Measurements from ENCODE around the gene SPNS3.

The SPNS3 gene

GRCh38 chr17:4500191-4500571 is 66.4 kb downstream of the SPNS3 start:
- Histone ChIP-seq H3K27me3 (ENCODE audit: control insufficient read depth in 1 of 2, insufficient read depth in 2 of 2, low read length in 2 of 2) (peaks cover 0 to 6% of the 10 kb centered on the region in 2 donors), H3K4me3 (ENCODE audit: low read depth in 1 of 2, low read length in 2 of 2) (peak overlapping the region; percentile 77 to 78), H3K27ac (ENCODE audit: low read depth, low read length) (peak overlapping the region; percentile 30), H3K9me3 (ENCODE audit: control insufficient read depth in 1 of 2, low read length in 2 of 2) (no peaks in the 10 kb centered on the region), H3K4me1 (ENCODE audit: control insufficient read depth in 1 of 2, insufficient read depth in 2 of 2, low read length in 2 of 2) (peaks cover 40 to 59% of the 10 kb centered on the region in 2 donors), H3K36me3 (ENCODE audit: control insufficient read depth in 1 of 2, insufficient read depth in 2 of 2, low read length in 2 of 2) (no peaks in the 10 kb centered on the region), H3K9ac (ENCODE audit: low read depth in 1 of 2, low read length in 2 of 2) (peak overlapping the region; percentile 17 to 74)

- Histone ChIP-seq H3K27me3 (ENCODE audit: control insufficient read depth in 1 of 2, insufficient read depth in 2 of 2, low read length in 2 of 2) (peaks cover 0 to 6% of the 10 kb centered on the region in 2 donors), H3K9ac (ENCODE audit: low read depth in 1 of 2, low read length in 2 of 2) (no peak overlapping the region), H3K36me3 (ENCODE audit: control insufficient read depth in 1 of 2, insufficient read depth in 2 of 2, low read length in 2 of 2) (no peaks in the 10 kb centered on the region)
Measured at GRCh38 chr17:4501295-4501949, 67.7 kb downstream of the SPNS3 start.

GRCh38 chr17:4502466-4503154 is 68.9 kb downstream of the SPNS3 start:
- Histone ChIP-seq H3K27me3 (ENCODE audit: control insufficient read depth in 1 of 2, insufficient read depth in 2 of 2, low read length in 2 of 2) (peaks cover 0 to 6% of the 10 kb centered on the region in 2 donors), H3K4me1 (ENCODE audit: control insufficient read depth in 1 of 2, insufficient read depth in 2 of 2, low read length in 2 of 2) (peaks cover 49 to 71% of the 10 kb centered on the region in 2 donors), H3K36me3 (ENCODE audit: control insufficient read depth in 1 of 2, insufficient read depth in 2 of 2, low read length in 2 of 2) (no peaks in the 10 kb centered on the region), H3K9ac (ENCODE audit: low read depth in 1 of 2, low read length in 2 of 2) (no peak overlapping the region), H3K27ac (ENCODE audit: low read depth, low read length) (no peak overlapping the region), H3K4me3 (ENCODE audit: low read depth in 1 of 2, low read length in 2 of 2) (no peak overlapping the region), H3K9me3 (ENCODE audit: control insufficient read depth in 1 of 2, low read length in 2 of 2) (no peaks in the 10 kb centered on the region)

More at GRCh38 chr17:4501295-4501949, 67.7 kb downstream of the SPNS3 start:
- H3K4me1 ChIP-seq (ENCODE audit: control insufficient read depth in 1 of 2, insufficient read depth in 2 of 2, low read length in 2 of 2), result peaks cover 48 to 68% of the 10 kb centered on the region in 2 donors
- H3K27ac ChIP-seq (ENCODE audit: low read depth, low read length), result no peak overlapping the region
- H3K9me3 ChIP-seq (ENCODE audit: control insufficient read depth in 1 of 2, low read length in 2 of 2), result no peaks in the 10 kb centered on the region
- peak overlapping the region; percentile 77 to 78 for H3K4me3 ChIP-seq (ENCODE audit: low read depth in 1 of 2, low read length in 2 of 2)

DNA sequence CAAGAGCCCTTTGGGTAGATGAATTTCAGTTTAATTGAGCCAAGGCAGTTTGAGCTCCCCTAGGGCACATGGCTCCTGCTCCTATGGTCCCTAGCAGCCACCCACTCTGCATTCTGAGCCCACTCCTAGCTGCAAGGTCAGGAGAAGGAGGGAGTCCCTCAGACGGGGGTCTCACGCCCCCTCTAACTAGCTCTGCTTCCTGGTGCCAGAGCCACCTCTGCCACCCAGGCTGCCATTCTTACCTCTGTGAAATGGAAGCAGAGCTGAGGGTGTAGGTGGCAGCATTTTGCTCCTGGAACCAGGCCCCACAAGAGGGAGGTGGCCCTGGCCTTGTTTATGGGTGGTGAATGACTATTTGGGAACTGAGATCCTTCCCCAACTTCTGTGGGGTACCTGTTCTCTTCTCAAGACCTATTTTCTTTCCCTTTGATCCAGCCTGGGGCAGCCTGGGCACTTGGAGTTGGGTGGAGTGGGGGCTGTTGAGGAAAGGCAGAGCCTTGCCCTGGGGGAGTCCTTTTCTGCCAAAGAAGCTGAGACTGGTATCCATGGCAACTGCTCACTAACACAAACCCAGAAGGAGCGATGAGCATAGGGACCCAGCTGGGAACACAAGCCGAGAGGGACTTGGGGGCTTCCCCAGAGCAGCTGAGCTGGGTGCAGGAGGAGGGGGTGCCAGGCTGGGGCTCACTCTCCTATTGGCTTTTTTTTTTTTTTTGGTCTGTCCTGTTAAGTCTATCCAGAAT is 69.7 kb downstream of the SPNS3 start:
- peaks cover 41 to 68% of the 10 kb centered on the region in 2 donors for H3K4me1 ChIP-seq (ENCODE audit: control insufficient read depth in 1 of 2, insufficient read depth in 2 of 2, low read length in 2 of 2)
- H3K4me3 ChIP-seq (ENCODE audit: low read depth in 1 of 2, low read length in 2 of 2), result no peak overlapping the region
- no peaks in the 10 kb centered on the region for H3K9me3 ChIP-seq (ENCODE audit: control insufficient read depth in 1 of 2, low read length in 2 of 2)
- H3K9ac ChIP-seq (ENCODE audit: low read depth in 1 of 2, low read length in 2 of 2), result no peak overlapping the region
- no peak overlapping the region for H3K27ac ChIP-seq (ENCODE audit: low read depth, low read length)
- peaks cover 0 to 6% of the 10 kb centered on the region in 2 donors for H3K27me3 ChIP-seq (ENCODE audit: control insufficient read depth in 1 of 2, insufficient read depth in 2 of 2, low read length in 2 of 2)
- H3K36me3 ChIP-seq (ENCODE audit: control insufficient read depth in 1 of 2, insufficient read depth in 2 of 2, low read length in 2 of 2), result no peaks in the 10 kb centered on the region

DNA sequence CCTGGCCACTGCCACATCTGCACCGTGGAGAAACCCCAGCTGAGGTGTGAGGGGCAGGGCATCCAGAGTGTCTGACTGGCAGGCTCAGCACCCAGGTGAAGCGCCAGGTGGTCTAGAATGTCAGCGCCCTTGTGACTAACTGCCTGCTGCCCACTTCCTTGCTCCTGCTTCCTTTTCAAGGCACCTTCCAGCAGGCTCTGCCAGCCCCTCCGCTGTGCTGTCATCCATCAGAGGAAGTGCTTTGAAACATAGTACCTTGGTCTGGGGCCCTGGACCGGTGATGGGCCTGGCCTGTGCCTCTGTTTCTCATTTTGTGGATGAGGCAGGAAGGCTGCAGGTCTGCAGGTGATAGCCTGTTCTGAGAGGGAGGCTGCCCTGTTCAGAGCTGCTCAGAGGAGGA is 70.4 kb downstream of the SPNS3 start:
- peaks cover 0 to 6% of the 10 kb centered on the region in 2 donors for H3K27me3 ChIP-seq (ENCODE audit: control insufficient read depth in 1 of 2, insufficient read depth in 2 of 2, low read length in 2 of 2)
- no peak overlapping the region for H3K9ac ChIP-seq (ENCODE audit: low read depth in 1 of 2, low read length in 2 of 2)
- no peak overlapping the region for H3K4me3 ChIP-seq (ENCODE audit: low read depth in 1 of 2, low read length in 2 of 2)
- H3K36me3 ChIP-seq (ENCODE audit: control insufficient read depth in 1 of 2, insufficient read depth in 2 of 2, low read length in 2 of 2), result no peaks in the 10 kb centered on the region
- H3K4me1 ChIP-seq (ENCODE audit: control insufficient read depth in 1 of 2, insufficient read depth in 2 of 2, low read length in 2 of 2), result peaks cover 46 to 75% of the 10 kb centered on the region in 2 donors
- H3K9me3 ChIP-seq (ENCODE audit: control insufficient read depth in 1 of 2, low read length in 2 of 2), result no peaks in the 10 kb centered on the region
- H3K27ac ChIP-seq (ENCODE audit: low read depth, low read length), result no peak overlapping the region

DNA sequence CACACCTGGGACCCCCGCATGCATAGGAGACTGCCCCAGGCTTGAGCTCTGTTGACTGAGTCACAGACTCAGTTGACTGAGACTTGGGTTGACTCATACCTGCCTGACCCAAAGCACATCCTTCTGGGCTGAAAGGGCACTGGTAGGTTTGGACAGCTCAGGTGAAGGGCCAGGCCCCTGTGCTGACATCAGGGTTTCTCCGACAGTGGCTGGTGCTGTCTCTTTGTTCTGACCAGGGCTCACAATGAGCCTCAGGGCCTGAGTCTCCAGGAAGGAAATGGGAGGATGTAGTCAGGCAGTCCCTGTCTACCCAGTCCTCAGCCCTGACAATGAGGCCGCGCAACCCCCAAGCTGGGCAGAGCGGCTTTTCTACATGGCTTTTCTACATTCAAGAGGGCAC is 71.4 kb downstream of the SPNS3 start:
- Histone ChIP-seq H3K9me3 (ENCODE audit: control insufficient read depth in 1 of 2, low read length in 2 of 2) (no peaks in the 10 kb centered on the region), H3K9ac (ENCODE audit: low read depth in 1 of 2, low read length in 2 of 2) (no peak overlapping the region), H3K36me3 (ENCODE audit: control insufficient read depth in 1 of 2, insufficient read depth in 2 of 2, low read length in 2 of 2) (no peaks in the 10 kb centered on the region), H3K4me1 (ENCODE audit: control insufficient read depth in 1 of 2, insufficient read depth in 2 of 2, low read length in 2 of 2) (peaks cover 48 to 77% of the 10 kb centered on the region in 2 donors), H3K4me3 (ENCODE audit: low read depth in 1 of 2, low read length in 2 of 2) (no peak overlapping the region), H3K27me3 (ENCODE audit: control insufficient read depth in 1 of 2, insufficient read depth in 2 of 2, low read length in 2 of 2) (peaks cover 0 to 3% of the 10 kb centered on the region in 2 donors), H3K27ac (ENCODE audit: low read depth, low read length) (no peak overlapping the region)

GRCh38 chr17:4506175-4506813 is 72.6 kb downstream of the SPNS3 start:
- no peaks in the 10 kb centered on the region for H3K36me3 ChIP-seq (ENCODE audit: control insufficient read depth in 1 of 2, insufficient read depth in 2 of 2, low read length in 2 of 2)
- peaks cover 36 to 72% of the 10 kb centered on the region in 2 donors for H3K4me1 ChIP-seq (ENCODE audit: control insufficient read depth in 1 of 2, insufficient read depth in 2 of 2, low read length in 2 of 2)
- H3K9me3 ChIP-seq (ENCODE audit: control insufficient read depth in 1 of 2, low read length in 2 of 2), result no peaks in the 10 kb centered on the region
- no peak overlapping the region for H3K4me3 ChIP-seq (ENCODE audit: low read depth in 1 of 2, low read length in 2 of 2)
- no peak overlapping the region for H3K9ac ChIP-seq (ENCODE audit: low read depth in 1 of 2, low read length in 2 of 2)
- H3K27ac ChIP-seq (ENCODE audit: low read depth, low read length), result no peak overlapping the region
- no peaks in the 10 kb centered on the region for H3K27me3 ChIP-seq (ENCODE audit: control insufficient read depth in 1 of 2, insufficient read depth in 2 of 2, low read length in 2 of 2)

- H3K36me3 ChIP-seq (ENCODE audit: control insufficient read depth in 1 of 2, insufficient read depth in 2 of 2, low read length in 2 of 2), result no peaks in the 10 kb centered on the region
- no peak overlapping the region for H3K27ac ChIP-seq (ENCODE audit: low read depth, low read length)
- H3K9me3 ChIP-seq (ENCODE audit: control insufficient read depth in 1 of 2, low read length in 2 of 2), result no peaks in the 10 kb centered on the region
- no peak overlapping the region for H3K4me3 ChIP-seq (ENCODE audit: low read depth in 1 of 2, low read length in 2 of 2)
- H3K4me1 ChIP-seq (ENCODE audit: control insufficient read depth in 1 of 2, insufficient read depth in 2 of 2, low read length in 2 of 2), result peaks cover 41 to 73% of the 10 kb centered on the region in 2 donors
- H3K9ac ChIP-seq (ENCODE audit: low read depth in 1 of 2, low read length in 2 of 2), result no peak overlapping the region
- H3K27me3 ChIP-seq (ENCODE audit: control insufficient read depth in 1 of 2, insufficient read depth in 2 of 2, low read length in 2 of 2), result no peaks in the 10 kb centered on the region
Measured at GRCh38 chr17:4506892-4507291, 73.2 kb downstream of the SPNS3 start.

DNA sequence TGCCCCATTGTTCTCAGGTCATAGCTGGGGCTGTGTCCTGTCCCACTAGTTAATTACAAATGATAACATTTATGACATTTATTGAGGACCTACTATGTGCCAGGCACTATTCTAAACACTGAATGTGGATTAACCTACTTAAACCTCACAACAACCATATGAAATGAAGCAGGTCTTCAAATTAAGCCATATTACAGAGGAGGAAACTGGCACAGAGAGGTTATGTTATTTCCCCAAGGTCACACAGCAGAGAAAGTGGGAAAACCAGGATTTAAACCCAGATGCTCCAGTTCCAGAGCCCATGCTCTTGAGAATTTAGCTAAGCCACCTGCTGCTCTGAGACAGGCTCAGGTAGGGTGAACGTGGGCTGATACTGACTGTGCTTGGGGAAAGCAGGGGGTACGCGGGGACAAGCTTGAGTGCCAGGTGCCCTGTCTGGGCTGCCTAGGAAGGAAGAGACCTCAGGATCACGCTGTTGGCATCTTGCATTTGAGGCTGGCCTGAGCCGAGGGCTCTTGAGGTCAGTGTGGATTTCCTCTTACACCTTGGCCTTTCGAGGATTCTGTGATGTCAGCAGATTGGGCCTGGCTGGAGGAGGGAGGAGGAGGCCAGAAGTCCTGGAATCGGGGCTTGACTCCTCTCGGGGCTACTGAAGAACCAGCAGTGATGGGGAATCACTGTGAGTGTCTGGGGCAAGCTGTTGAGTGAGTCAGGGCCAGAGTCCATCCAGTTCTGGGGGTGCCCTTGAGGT is 73.8 kb downstream of the SPNS3 start:
- H3K4me1 ChIP-seq (ENCODE audit: control insufficient read depth in 1 of 2, insufficient read depth in 2 of 2, low read length in 2 of 2), result peaks cover 45 to 75% of the 10 kb centered on the region in 2 donors

More for the DNA sequence above, 73.8 kb downstream of the SPNS3 start:
- H3K9ac ChIP-seq (ENCODE audit: low read depth in 1 of 2, low read length in 2 of 2), result no peak overlapping the region
- no peak overlapping the region for H3K27ac ChIP-seq (ENCODE audit: low read depth, low read length)
- H3K9me3 ChIP-seq (ENCODE audit: control insufficient read depth in 1 of 2, low read length in 2 of 2), result no peaks in the 10 kb centered on the region
- H3K4me3 ChIP-seq (ENCODE audit: low read depth in 1 of 2, low read length in 2 of 2), result no peak overlapping the region
- H3K36me3 ChIP-seq (ENCODE audit: control insufficient read depth in 1 of 2, insufficient read depth in 2 of 2, low read length in 2 of 2), result no peaks in the 10 kb centered on the region
- no peaks in the 10 kb centered on the region for H3K27me3 ChIP-seq (ENCODE audit: control insufficient read depth in 1 of 2, insufficient read depth in 2 of 2, low read length in 2 of 2)
